Muscle layer of duodenum (tissue), 2 donors: ENCODE results near the gene NCBP2L.

Experiments
- H3K27ac ChIP-seq: one replicate; pipeline ENCODE4 v1.7.0; 2013; ENCODE audit warnings: mild to moderate bottlenecking, low read length
- H3K27me3 ChIP-seq: one replicate; pipeline ENCODE4 v1.7.0; 2013; ENCODE audit warnings: low read depth, mild to moderate bottlenecking, control low read depth, low read length
- H3K36me3 ChIP-seq, 2 donors: one replicate each; pipeline ENCODE4 v1.7.0; 2013; ENCODE audit warnings: low read length in 2 of 2, control low read depth in 1 of 2, mild to moderate bottlenecking in 1 of 2; ENCODE audit not compliant: insufficient read depth in 2 of 2, control insufficient read depth in 1 of 2
- H3K4me1 ChIP-seq, 2 donors: one replicate each; pipeline ENCODE4 v1.7.0; 2013; ENCODE audit warnings: low read length in 2 of 2, mild to moderate bottlenecking in 2 of 2, control low read depth in 1 of 2, moderate library complexity in 1 of 2; ENCODE audit not compliant: insufficient read depth in 2 of 2, control insufficient read depth in 1 of 2
- H3K4me3 ChIP-seq, 2 donors: one replicate each; pipeline ENCODE4 v1.7.0; 2013; ENCODE audit warnings: low read length in 2 of 2, low read depth in 1 of 2, mild to moderate bottlenecking in 1 of 2
- H3K9me3 ChIP-seq, 2 donors: one replicate each; pipeline ENCODE4 v1.7.0; 2013; ENCODE audit warnings: low read length in 2 of 2, control low read depth in 1 of 2, mild to moderate bottlenecking in 1 of 2; ENCODE audit not compliant: control insufficient read depth in 1 of 2
- donor health status: healthy.

Gene NCBP2L

DNA sequence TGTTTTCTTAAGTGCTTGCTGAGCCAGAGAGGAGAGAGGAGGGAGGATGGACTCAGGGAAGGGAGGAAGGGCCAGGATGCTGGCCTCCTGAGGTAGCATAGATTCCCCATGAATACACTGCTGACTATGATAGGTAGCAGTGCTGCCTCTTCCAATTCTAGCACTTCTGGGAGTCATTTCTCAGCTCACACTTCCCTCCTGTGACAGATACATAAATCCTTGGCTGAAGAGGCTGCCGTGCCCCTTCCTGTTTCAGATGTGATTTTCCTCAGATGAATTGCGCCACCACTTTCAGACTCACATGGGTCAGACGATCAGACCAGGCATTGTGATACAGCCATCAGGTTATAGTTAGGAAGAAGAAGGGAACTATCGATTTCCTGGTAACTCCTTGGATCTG, 24.3 kb upstream of the NCBP2L start:
- H3K27ac ChIP-seq: no peak overlapping the region

DNA sequence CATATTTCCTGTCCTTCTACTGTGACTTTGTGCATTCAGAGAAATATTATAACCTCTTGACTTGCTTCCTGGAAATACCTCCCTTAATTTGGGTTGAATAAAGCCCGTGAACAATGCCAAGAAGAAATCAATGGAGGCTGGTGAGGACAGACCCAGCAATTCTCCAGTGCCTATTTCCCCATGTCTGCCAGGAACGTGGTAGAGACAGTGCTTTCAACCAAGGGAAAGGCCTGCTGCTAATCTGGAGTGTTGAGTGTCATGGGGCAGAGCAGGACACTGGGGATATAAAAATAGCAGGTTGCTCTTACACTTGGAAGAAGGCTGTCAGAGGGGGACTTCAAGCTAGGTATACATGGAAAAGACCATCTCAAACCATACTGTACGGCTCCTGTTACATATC, 21.8 kb upstream of the NCBP2L start:
- Histone ChIP-seq H3K4me1 (no peaks in the 10 kb centered on the region), H3K27ac (no peak overlapping the region)

More for the DNA sequence above, 24.3 kb upstream of the NCBP2L start:
- Histone ChIP-seq H3K9me3 (no peaks in the 10 kb centered on the region), H3K4me3 (no peak overlapping the region), H3K4me1 (no peaks in the 10 kb centered on the region), H3K27me3 (no peaks in the 10 kb centered on the region), H3K36me3 (no peaks in the 10 kb centered on the region)

GRCh38 chrX:107758231-107758766, 19.2 kb upstream of the NCBP2L start:
- Histone ChIP-seq H3K36me3 (no peaks in the 10 kb centered on the region), H3K4me1 (no peaks in the 10 kb centered on the region), H3K27ac (no peak overlapping the region), H3K9me3 (no peaks in the 10 kb centered on the region), H3K4me3 (no peak overlapping the region), H3K27me3 (no peaks in the 10 kb centered on the region)

More for the DNA sequence above, 21.8 kb upstream of the NCBP2L start:
- no peaks in the 10 kb centered on the region for H3K9me3 ChIP-seq
- H3K27me3 ChIP-seq: no peaks in the 10 kb centered on the region
- H3K36me3 ChIP-seq: no peaks in the 10 kb centered on the region
- H3K4me3 ChIP-seq: no peak overlapping the region

- H3K4me1 ChIP-seq: no peaks in the 10 kb centered on the region
- H3K9me3 ChIP-seq: no peaks in the 10 kb centered on the region
- no peaks in the 10 kb centered on the region for H3K27me3 ChIP-seq
- H3K36me3 ChIP-seq: no peaks in the 10 kb centered on the region
- no peak overlapping the region for H3K4me3 ChIP-seq
- no peak overlapping the region for H3K27ac ChIP-seq
Observed at GRCh38 chrX:107760304-107761077, 17.0 kb upstream of the NCBP2L start.

DNA sequence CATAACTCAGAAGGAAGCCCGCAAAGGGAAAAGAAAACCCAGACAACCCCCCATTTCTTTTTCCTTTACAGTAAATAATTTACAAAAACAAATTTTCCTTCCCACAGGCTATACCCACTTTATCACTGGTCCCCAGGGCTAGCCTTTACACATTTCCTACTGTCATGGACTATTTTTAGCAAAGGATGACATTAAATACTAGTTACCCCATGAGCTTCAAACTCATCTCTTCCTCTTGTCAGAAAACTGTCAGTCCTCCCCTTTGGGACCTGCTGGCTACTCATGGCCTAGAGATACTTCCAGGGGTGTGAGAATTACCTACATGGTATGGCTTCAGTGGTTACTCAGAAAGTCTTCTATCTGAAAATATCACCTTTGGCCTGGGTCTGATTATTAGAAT, 13.9 kb upstream of the NCBP2L start:
- H3K4me1 ChIP-seq: peaks cover 0 to 5% of the 10 kb centered on the region in 2 donors
- H3K27ac ChIP-seq: no peak overlapping the region

DNA sequence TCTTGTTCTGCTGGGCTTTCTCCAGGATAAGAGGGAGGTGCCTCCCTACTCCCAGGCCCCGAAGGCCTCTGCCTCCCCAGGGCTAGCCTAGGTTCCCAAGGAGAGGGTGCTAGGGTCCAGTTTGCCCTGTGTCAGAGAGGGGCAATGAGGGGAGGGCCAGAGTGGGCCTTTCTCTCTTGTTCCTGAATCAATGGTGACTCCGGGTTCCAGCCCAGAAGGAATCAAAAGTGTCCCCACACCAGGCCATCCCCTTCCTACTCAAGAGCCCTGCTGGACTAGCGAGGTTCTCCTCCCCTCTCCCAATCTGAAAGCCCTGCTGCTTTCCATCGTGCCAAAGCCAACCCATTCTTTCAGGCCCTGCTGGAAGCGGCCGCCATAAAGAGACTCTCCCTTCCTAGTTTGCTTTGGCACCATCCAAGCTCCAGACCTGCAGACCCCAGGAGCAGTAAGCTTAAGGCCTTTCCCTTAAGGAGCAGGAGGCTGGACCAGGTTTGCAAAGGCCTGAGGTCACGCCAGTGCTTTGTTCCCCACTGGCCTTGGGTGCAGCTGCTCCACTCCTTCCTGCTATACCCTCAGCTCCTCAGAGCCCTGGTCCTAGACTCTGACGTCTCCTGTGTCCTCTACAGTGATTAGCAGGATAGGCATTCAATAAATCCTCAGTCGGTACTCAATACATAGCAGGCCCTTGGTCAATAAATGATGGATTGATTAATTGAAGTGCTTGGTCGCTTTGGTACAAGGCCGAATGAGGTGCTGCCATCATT, 12.5 kb upstream of the NCBP2L start:
- H3K36me3 ChIP-seq: no peaks in the 10 kb centered on the region
- H3K4me1 ChIP-seq: peaks cover 0 to 5% of the 10 kb centered on the region in 2 donors
- H3K4me3 ChIP-seq: no peak overlapping the region

More for the DNA sequence above, 13.9 kb upstream of the NCBP2L start:
- Histone ChIP-seq H3K27me3 (no peaks in the 10 kb centered on the region), H3K4me3 (no peak overlapping the region), H3K36me3 (no peaks in the 10 kb centered on the region), H3K9me3 (no peaks in the 10 kb centered on the region)

DNA sequence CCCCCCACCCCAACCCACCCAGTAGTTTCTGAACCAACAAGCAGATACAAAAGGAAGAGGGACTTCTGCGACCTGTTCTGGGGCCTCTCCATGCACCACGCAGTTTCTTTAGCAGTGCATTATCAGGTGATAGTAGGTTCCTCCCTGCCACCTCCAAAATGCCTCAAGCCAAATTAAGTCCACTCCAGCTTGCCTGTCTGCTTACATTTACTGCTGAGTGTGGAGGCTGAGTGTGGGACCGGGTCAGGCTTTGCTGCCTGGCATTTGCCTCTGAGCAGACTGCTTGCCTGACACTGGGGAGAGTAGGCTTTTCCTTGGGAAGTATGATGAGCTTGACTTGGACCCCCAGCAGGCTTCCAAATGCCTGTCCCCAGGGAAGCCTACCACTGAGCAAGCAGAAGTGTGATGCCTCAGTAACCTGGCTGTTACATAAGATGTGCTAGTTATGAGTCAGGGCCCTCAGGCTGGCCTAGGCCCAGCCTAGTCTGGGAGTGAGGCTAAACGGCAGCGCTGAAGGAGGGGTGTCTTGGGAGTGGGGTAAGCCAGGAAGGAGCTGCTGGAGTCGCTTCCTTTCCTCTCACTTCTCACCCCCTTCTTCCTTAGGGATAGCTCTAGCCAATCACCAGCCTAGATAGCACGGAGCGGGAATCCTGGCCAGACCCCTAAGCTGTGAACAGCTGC, 10.9 kb upstream of the NCBP2L start:
- Histone ChIP-seq H3K36me3 (no peaks in the 10 kb centered on the region), H3K27ac (no peak overlapping the region), H3K4me3 (no peak overlapping the region)

More for the DNA sequence above, 12.5 kb upstream of the NCBP2L start:
- no peak overlapping the region for H3K27ac ChIP-seq
- H3K27me3 ChIP-seq: no peaks in the 10 kb centered on the region
- H3K9me3 ChIP-seq: no peaks in the 10 kb centered on the region

DNA sequence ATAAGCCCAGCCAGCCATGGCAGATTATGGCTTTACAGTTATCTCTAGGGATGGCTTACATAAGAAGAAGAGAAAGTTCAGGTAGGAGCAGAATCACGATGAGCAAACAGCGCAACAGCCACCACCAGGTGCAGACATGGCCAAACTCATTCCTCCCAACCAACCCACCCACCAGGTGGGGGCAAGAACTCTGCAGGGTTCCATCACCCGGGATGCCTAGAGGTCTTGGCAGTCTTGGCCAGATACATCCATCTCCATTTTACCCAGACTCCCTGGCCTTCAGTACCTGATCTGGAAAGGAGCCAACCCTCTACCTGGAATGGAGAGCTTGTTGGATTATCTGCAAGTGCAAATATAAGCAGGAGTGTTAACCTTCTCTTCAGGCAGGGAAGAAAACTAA, 9.5 kb upstream of the NCBP2L start:
- Histone ChIP-seq H3K4me3 (no peak overlapping the region), H3K27ac (no peak overlapping the region), H3K9me3 (no peaks in the 10 kb centered on the region), H3K27me3 (no peaks in the 10 kb centered on the region), H3K4me1 (peaks cover 0 to 5% of the 10 kb centered on the region in 2 donors), H3K36me3 (no peaks in the 10 kb centered on the region)

More for the DNA sequence above, 10.9 kb upstream of the NCBP2L start:
- no peaks in the 10 kb centered on the region for H3K9me3 ChIP-seq
- no peaks in the 10 kb centered on the region for H3K27me3 ChIP-seq
- H3K4me1 ChIP-seq: peaks cover 0 to 5% of the 10 kb centered on the region in 2 donors

- H3K27me3 ChIP-seq: no peaks in the 10 kb centered on the region
- H3K4me3 ChIP-seq: no peak overlapping the region
- no peaks in the 10 kb centered on the region for H3K36me3 ChIP-seq
- no peaks in the 10 kb centered on the region for H3K9me3 ChIP-seq
- no peak overlapping the region for H3K27ac ChIP-seq
- H3K4me1 ChIP-seq: peaks cover 0 to 13% of the 10 kb centered on the region in 2 donors
Observed at GRCh38 chrX:107769581-107770317, 7.8 kb upstream of the NCBP2L start.

DNA sequence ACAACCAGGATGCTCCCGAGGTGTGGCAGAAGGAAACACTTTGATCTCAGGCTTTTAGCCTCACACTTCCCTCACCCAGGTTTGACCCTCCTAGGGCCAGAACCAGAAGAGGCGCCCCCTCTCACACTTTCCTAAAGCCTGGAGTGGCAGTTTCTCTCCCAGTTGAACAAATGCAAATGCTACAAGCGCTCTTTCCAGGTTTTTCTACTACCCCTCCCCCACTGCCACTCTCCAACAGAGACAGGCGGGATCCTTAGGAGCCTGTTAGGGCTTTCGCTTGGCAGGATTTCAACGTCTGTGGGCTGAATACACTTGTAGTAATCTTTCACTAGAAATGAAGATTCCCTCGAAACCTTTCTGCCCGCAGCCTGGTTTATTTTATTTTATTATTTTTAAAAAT, 4.3 kb upstream of the NCBP2L start:
- no peaks in the 10 kb centered on the region for H3K9me3 ChIP-seq
- H3K4me3 ChIP-seq: no peak overlapping the region
- H3K36me3 ChIP-seq: no peaks in the 10 kb centered on the region
- no peak overlapping the region for H3K27ac ChIP-seq
- no peaks in the 10 kb centered on the region for H3K27me3 ChIP-seq
- peaks cover 0 to 15% of the 10 kb centered on the region in 2 donors for H3K4me1 ChIP-seq
